ENCODE results near the gene CCDC38. TPM values are rescaled to one million over a fixed set of nuclear protein-coding genes. Genes with fewer than 3 reads are reported as not detected.

Gene CCDC38
- total and polyA plus RNA-seq, 10 of the 15 experiments (the other 5 are each of a cell fraction or from before 2014, with no cell fraction given): 0.04 to 0.05 TPM; not detected in 8

DNA sequence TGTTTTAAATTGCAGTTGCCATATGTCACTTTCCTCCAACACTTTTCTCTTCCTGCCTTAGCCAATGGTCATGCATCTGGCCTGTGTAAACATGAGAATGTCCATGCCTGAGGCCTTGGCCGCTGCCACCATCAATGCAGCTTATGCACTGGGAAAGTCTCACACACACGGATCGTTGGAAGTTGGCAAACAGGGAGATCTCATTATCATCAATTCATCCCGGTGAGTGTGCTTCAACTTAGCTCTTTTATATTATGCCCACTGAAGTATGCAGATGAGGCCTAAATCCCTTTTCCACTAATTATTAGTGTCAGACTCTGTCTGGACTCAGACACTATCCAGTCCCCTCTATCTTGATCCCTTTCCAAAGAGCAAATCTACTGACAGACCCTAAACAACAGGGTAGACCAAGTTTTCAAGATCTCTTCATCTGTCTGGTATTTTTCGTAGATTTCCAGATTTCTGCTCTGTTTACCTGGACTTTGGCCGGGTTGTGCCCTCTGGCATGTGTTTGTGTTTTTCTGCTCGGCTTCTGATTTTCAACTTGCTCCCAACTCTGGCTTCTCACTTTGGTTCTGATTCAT lies 24.0 kb upstream of the CCDC38 start:
- no peaks in the 10 kb centered on the region for H3K9me3 ChIP-seq (replicated peaks; ENCODE audit: control insufficient read depth, insufficient read depth, low read length)
- no peak overlapping the region for H3K4me2 ChIP-seq (ENCODE audit: control insufficient read depth, insufficient read depth)
- H3K4me3 ChIP-seq: no peak overlapping the region
- ATAC-seq (no peak), DNase-seq (ENCODE audit: low read depth, low spot score) (no peak), FAIRE-seq (no peak)
- no peaks in the 10 kb centered on the region for H3K4me1 ChIP-seq (ENCODE audit: control insufficient read depth, insufficient read depth, low read length)
- POLR2A ChIA-PET: interaction anchor here (0.6 kb wide), 1 partner anchor 368 kb away, joined by 4 read pairs; no protein-coding TSS in a partner anchor
- TF ChIP-seq FOS (IDR thresholded peaks at IDR 0.05; ENCODE audit: borderline replicate concordance, extremely low read depth, insufficient read length) (no peak), RAD51 (IDR thresholded peaks at IDR 0.05) (no peak), RELA (IDR thresholded peaks at IDR 0.05; ENCODE audit: borderline replicate concordance, partially characterized antibody) (no peak), HDGF (IDR thresholded peaks at IDR 0.05) (no peak), CHD4 (IDR thresholded peaks at IDR 0.05) (no peak), CHD2 (IDR thresholded peaks at IDR 0.05; ENCODE audit: borderline replicate concordance, low read depth, low read length) (no peak), SP1 (IDR thresholded peaks at IDR 0.05; ENCODE audit: low read depth, low read length) (no peak), DPF2 (IDR thresholded peaks at IDR 0.05) (no peak), CEBPB (IDR thresholded peaks at IDR 0.05; ENCODE audit: borderline replicate concordance in 1 of 2, low read depth in 2 of 2, low read length in 2 of 2) (no peak), BACH1 (IDR thresholded peaks at IDR 0.05; ENCODE audit: borderline replicate concordance) (no peak), IRF4 (IDR thresholded peaks at IDR 0.05; ENCODE audit: low read depth, low read length) (no peak)
- no peaks in the 10 kb centered on the region for H3K79me2 ChIP-seq (ENCODE audit: control insufficient read depth, insufficient read depth, low read length)
- RAD21 ChIA-PET (ENCODE audit: unreplicated experiment): no interaction called here
- BruUV-seq (replicated peaks): no TSS peak
- CTCF ChIA-PET: interaction anchor here (1.1 to 3.1 kb wide), 3 partner anchors 24 to 48 kb away, joined by 4 to 15 read pairs (median 5); partner anchors contain the start of gene CCDC38
- no peaks in the 10 kb centered on the region for H3K27me3 ChIP-seq (replicated peaks in 1 of 2; ENCODE audit: control insufficient read depth in 2 of 2, insufficient read depth in 2 of 2, low read length in 1 of 2)
- H4K20me1 ChIP-seq (ENCODE audit: control insufficient read depth, insufficient read depth): no peaks in the 10 kb centered on the region
- H3K9ac ChIP-seq (ENCODE audit: control insufficient read depth, insufficient read depth, low read length): no peak overlapping the region
- no peak overlapping the region for H2AFZ ChIP-seq (ENCODE audit: control insufficient read depth, low read depth, low read length)
- in situ Hi-C loops (cut with MboI): no loop called here
- no peak overlapping the region for H3K27ac ChIP-seq (ENCODE audit: control insufficient read depth, insufficient read depth)
- no peaks in the 10 kb centered on the region for H3K36me3 ChIP-seq (ENCODE audit: control insufficient read depth in 2 of 2, insufficient read depth in 2 of 2, low read length in 1 of 2)
- WGBS (ENCODE audit: insufficient coverage, insufficient replicate concordance, low lambda C conversion rate, missing lambda C conversion rate): 75% methylated on average over 7 of the region's 7 CpGs
- intact Hi-C loops (cut with micrococcal nuclease; ENCODE audit: unreplicated experiment): no loop called here
- SMC1A ChIA-PET (ENCODE audit: uncharacterized antibody, unreplicated experiment): interaction anchor here (1.4 to 1.6 kb wide), 2 partner anchors 32 to 34 kb away, joined by 3 read pairs; no protein-coding TSS in a partner anchor

All from GM12878 (cell line).